Endothelial cell of coronary artery (primary cell): ENCODE measurements around the gene TBCA. TPM values are rescaled to one million over a fixed set of nuclear protein-coding genes. Genes with fewer than 3 reads are reported as not detected.

Experiments
- total RNA-seq: library from RNA; depleted of rRNA; stranded (reverse); fragments of >200 nt; gene quantifications from 2 replicates; pipeline ENCODE4 v1.2.3, GENCODE V29; 2014

The TBCA gene, protein sequence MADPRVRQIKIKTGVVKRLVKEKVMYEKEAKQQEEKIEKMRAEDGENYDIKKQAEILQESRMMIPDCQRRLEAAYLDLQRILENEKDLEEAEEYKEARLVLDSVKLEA
- 96.6 and 131 TPM in 2 replicates for total RNA-seq

DNA sequence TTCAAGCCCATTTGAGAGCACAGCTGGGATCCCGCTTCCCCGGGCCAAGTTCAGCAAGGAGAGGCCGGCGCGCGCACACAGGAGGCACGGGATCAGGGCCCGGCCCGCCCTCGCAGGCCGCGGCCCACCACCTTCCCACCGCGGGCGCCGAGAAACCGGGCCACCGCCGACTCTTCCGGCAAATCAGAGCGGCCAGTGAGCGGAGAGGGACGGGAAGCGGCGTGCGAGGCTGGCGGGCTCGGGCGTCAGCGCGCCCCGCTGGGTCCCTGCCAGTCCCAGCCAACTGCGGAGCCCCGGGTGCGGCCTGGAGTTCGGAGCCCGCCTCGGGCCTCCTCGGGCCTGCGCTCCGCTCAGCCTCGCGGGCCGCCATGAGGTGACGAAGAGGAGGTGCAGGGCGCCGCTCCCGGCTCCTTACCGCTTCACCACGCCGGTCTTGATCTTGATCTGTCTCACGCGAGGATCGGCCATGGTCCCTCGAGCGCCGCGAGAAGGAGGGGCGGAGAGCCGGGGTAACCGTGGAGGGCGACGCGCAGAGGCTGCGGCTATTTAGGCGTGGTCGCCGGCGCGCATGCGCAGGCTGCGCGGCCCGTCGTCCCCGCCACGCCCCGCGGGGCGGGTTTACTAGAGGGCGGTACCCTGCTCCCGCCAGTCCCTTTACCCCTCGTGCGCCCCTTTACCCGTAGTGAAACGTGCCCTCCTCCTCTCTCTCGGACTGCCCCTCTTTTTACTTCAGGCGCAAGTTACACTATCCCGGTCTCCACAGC, at the start of gene TBCA:
Gene TBCA (minus strand): TSS at position 550 of the 764 bp plus-strand sequence. CDS start 82 bp downstream, at position 468.

Other genes starting within 250 kb of the TBCA start
- not detected in 2 replicates for gene OTP, start 137.6 kb downstream of the TBCA start, total RNA-seq